ENCODE measurements around the gene FARP1.

- TF ChIP-seq CTCF (IDR thresholded peaks at IDR 0.05; ENCODE audit: low read depth, low read length, poor library complexity, severe bottlenecking): no peak
- no peak for TF ChIP-seq EZH2phosphoT487 (IDR thresholded peaks at IDR 0.05; ENCODE audit: borderline replicate concordance, low read length)
These were observed 73.3 kb downstream of the FARP1 start for GRCh38 chr13:98216135-98216565.

Measured in DOHH2 (cell line).